NCI-H524 treated with DMSO at 0.1 percent for 48 hours (cell line): ENCODE measurements around the gene CRAMP1.

Experiments used
- DNase-seq: peaks from one replicate; lab custom pipeline; 2025; lab: John Stamatoyannopoulos, UW

Gene CRAMP1

DNA sequence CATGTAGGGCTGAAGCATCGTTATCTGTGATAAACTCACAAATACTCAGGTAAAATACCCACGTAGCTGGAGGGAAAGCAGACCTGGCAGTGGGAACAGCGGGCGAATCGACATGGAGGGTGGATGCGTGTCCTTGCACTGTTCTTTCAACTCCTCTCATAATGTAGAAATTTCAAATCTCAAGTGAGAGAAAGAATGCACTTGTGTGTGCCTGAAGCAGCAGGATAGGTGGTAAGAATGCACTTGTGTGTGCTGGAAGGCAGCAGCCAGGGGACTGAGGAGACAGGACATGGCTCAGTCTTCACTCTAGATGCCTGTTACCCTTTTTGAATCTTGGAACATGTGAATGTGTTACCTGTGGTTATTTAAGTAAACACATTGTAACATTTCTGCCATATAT lies 10.7 kb upstream of the CRAMP1 start:
- DNase-seq = no peak

DNA sequence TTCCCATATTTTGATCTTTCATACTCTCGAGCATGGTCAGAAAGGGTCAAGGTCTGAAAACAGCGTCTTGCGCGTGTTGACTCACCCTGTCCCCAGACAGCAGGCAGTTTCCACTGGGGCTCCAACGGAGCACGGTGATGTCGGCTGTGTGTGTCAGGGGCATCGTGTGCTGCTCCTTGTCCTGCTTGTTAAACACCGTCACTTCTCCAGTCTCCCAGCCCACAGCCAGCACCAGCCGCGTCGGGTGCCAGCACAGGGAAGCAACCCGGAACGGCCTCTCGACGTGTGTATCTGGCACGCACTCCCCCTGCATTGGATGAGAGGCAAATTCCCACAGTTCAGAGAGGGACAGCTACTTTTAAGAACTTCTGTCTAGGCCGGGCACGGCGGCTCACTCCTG lies 9.9 kb upstream of the CRAMP1 start:
- no peak for DNase-seq

DNA sequence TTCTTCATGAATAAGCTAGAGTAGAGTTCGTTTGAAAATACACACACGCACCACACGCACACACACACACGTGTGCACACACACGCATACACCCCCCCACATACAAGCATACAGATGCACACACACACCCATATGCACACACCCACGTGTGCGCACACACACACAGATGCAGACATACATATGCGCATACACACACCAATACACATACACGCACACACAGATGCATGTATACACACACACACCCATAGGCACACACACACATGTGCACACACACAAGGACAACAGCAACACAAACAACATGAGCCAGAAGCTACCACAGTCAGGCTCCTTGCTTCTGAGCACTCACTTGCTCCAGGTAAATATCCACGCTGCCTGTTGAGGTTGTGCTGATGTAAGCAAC lies 5.4 kb upstream of the CRAMP1 start:
- DNase-seq = no peak

DNA sequence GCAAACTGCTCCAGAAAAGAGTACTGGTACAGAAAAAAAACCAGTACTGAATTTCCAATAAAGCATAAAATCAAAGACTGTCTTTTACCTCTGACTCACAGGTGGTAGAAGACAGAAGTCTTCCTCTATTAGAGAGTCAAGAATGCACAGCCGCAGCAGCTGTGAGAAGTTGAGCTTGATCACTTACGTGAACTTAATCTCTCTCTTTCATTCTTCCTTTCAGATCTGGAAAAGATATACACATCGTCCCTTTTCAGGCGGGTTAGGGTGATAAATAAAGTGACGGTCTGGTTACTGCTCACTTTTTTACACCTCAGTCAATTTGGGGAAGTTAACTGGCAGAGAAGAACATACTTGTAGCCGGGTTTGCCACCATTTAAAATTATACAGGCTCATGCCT lies 4.2 kb upstream of the CRAMP1 start:
- DNase-seq = no peak

DNA sequence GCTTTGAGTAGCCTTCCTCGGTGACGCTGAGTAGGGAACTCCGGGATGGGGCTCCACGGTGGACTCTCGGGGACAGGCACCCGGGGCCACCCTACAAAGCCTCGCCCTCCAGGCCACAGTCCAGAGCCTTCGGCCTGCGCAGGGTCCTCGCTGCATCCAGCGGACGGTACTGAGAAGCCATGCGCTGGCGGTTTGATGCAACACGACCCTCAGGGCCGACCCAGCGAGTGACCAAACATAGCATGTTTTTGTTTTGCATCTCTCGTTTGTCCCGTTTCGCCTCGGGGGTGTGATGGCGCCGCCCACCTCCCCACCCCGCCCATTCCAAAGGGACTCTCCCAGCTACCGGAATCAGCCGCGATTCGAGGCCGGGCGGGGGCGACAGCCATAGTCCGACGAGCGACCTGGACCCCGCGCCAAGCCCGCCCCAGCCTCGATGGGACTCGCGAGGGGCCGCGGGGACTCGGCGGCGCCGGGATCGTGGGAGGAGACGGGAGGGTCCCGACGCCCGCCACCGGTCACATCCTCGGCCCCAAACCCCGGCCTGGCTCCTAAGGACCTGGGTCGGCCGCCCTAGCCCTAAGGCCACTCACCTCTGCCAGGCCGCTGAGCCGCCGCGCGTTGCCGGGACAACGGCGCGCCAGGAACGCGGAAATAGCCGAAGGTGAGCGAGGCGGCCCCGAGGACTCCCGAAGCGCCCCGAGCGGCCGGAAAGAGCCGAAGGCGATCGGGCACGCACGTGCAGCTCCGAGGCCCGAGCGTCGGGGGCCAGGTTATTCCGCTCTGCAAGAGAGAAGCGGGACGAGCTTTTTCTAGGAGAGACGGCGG lies 1.9 kb upstream of the CRAMP1 start:
- peak; percentile 65 for DNase-seq

DNA sequence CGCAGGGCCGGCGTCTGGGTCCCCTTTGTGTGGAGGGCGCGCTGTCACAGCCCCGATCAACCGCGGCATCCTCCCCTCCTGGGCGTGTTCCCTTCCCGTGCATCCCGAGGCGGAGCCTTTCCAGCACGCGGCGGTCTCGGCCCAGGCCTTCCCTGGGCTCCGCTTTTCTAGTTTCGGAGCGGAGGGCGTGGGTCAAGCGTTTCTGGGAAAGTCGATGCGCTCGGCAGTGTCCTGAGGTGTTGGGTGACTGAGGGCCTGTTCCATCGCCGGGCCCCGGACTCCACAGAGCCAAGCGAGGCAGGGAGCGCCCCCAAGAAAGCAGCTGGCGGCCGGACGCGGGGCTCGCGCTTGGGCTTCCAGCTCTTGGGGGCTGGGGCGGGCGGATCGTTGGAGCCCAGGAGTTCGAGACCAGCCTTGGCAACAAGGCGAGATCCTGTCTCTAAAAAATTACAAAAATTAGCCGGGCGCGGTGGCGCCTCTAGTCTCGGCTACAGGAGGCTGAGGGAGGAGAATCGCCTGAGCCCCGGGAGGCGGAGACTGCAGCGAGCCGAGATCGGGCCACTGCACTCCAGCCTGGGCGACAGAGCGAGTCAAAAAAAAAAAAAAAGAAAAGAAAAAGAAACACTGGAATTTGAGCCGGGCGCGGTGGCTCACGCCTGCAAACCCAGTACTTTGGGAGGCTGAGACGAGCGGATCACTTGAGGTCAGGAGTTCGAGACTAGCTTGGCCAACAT lies 1.1 kb upstream of the CRAMP1 start:
- DNase-seq = no peak

DNA sequence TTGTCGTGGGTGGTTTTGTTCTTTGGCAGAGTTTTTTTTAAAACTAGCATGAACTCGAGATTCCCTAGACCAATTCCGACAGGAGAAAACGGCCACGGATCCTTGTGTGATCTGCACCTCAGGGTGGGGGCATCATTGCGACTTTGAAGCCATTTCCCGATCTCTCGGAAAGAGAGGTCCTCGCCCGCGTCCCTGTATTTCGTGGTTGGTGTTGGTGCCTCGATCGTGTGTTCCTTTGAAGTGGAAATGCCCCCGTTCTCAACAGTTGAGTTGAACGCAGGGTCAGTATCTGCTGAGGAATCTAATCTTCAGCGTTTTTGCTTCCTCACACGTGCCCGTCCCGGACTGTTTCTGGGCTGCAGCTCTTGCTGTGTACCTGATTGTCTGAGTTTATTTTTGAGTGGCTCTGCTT lies 1.1 kb downstream of the CRAMP1 start:
- no peak for DNase-seq

DNA sequence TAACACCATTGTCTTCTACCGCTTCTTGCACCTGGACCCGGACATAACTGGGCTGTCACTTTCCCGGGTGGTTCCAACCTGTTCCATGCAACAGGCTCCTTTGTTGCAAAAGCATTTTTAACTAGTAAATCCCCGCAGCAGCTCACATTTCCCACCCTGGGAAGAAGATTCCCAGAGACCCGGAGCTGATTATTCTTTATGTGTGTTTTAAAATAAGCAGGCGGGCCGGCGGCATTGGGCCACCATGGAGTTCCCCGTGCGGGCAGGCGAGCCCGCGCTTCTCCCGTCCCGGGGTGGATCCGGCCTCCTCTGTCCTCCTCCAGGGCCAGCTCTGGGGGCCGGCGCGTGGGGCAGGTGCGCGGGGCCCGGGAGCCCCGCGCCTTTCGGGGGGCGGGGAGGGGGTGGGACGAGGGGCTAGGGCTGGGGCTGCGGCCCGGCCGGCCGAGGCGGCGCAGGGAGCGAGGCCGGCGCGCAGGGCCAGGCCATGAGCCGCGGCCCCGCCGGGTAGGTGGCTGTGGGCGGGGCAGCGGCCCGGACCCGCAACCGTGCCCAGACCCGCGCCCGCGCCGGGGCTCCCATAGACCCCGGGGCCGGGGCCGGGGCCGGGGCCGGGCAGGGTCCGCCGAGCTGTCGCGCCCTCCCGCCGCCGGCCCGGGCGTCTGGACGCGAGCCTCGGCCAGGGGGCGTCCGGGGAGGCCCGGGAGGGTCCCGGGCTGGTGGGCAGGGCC lies 1.7 kb downstream of the CRAMP1 start:
- DNase-seq = no peak

DNA sequence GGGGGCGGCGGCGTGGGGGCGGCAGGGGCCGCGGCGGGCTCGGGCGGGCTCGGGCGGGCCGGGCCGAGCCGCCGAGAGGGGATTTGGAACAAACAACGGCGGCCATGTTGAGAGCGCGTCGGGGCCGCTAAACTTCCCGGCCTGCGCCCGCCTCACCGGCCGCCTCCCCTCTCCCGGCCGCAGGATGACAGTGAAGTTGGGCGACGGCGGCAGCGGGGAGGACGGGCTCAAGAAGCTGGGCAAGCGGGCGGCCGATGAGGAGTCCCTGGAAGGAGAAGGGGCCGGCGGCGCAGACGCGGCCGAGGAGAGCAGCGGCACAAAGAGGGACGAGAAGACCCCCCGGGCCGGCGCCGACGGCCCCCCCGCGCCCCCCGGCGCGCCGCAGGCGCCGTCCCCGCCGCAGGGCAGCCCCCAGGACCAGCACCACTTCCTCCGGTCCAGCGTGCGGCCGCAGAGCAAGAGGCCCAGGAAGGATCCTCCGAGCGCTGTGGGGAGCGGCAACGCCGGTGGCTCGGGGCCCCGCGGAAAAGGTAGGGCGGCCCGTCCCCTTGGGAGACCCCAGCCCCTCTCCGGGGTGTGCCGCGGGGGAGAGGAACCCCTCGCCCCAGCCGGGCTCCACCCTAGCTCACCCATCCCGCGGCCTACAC lies 2.4 kb downstream of the CRAMP1 start:
- DNase-seq = no peak

DNA sequence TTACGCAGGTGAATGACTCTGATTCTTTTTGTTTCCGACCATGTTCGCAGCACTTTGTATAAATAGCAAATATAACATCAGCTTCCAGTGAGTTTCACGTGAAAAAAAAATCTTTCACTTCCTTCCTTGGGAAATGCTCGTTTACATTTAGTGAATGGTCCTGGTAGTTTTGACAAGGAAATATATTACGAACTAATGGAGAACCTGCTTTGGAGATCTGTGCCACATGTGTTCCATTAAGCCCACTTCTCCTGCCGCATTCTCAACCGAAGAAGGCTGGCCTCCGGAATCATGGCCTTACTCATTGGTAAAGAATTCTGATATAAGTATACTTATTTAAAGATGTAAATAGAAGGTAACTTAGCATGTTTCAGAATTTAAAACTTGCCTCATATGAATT lies 3.6 kb downstream of the CRAMP1 start:
- no peak for DNase-seq

DNA sequence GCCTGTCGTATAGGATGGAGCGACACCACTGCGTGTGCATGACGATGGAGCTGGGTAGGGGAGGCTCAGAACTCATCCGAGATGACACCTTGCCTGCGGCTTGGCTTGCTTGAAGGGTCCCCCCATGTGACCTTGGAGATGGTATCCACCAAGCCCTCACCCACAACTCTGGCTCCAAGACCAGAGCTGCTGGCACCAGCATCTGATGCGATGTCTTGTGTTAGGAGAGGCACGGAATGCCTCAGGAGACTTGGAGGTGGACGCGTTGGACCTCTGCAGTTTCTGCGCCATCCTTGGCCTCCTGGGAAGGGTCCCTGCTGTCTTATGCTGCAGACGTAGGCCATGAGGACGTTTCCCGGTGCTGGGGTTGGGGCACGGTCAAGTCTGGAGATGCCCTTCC lies 7.8 kb downstream of the CRAMP1 start:
- DNase-seq = no peak

DNA sequence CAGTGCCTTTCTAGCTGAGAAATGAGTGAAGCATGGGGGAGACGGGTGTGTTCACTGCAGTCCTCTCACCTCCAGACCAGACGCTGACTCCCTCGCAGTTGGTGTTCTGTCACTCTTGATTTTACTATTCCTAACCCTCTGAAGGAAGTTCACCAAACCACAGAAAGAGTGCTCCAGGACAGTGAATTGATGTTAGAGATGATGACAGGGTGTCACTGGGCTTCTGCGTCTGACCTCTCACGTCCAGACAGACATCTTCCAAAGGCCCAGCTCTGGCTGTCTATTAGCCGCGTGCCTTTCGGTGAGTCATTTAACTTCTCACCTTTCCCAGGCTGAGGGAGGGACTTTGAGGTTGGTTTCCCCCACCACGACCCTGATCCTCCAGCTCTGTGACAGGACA lies 8.2 kb downstream of the CRAMP1 start:
- DNase-seq = no peak

DNA sequence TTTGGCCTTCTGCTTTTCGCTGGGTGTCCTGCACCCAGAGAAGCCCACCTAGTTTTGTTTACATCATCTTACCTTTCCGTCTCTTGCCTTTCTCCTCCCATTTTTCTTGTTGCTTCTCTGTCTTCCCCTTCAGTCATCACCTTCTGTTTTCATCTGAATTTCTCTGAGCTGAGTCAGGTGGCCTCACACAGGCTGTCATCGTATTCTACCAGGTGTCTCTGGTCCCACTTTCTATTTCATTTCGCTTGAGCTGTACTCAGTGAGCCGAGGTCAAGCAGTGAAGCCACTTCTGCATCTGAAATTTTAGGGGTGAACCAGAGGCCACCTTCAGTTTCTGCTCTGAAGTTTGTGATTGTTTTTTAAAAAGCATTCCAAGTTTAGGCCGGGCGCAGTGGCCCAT lies 9.7 kb downstream of the CRAMP1 start:
- DNase-seq = no peak

DNA sequence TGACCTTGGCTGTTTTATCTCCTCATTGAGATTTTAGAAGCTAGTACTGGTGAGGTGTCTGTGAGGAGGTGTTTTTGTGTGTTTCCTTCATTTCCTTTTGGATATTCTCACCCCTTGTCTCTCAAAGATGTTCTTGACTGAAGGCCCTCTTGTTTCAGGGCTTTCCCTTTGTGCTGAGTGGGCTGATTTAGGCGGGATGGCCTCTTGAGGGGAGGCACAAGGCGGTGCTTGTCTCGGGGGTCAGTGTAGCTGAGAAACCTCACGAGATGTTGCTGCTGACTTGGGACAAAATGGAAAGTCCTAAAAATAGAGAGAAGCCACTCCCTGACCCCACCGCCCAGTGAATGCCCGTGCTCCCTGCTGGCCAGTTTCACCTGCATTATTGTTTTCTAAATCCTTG lies 14.2 kb downstream of the CRAMP1 start:
- no peak for DNase-seq

DNA sequence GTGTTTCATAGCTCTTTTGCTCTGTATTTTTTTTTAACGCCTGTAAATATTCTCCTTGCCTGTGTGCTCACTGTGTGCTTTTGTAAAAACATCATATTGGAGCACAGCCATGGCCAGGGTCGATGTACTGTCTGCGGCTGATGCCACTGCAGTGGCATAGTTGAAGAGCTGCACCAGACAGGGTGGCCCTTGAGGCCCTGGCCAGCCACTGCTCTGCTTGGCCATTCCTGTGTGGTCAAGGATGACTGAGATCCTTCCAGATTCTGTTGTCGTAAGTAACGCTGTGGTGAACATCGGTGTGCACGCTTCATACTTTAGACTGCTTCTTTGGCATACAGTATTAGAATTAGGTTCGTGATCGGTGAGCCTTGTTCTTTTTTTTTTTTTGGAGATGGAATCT lies 14.6 kb downstream of the CRAMP1 start:
- DNase-seq = no peak

DNA sequence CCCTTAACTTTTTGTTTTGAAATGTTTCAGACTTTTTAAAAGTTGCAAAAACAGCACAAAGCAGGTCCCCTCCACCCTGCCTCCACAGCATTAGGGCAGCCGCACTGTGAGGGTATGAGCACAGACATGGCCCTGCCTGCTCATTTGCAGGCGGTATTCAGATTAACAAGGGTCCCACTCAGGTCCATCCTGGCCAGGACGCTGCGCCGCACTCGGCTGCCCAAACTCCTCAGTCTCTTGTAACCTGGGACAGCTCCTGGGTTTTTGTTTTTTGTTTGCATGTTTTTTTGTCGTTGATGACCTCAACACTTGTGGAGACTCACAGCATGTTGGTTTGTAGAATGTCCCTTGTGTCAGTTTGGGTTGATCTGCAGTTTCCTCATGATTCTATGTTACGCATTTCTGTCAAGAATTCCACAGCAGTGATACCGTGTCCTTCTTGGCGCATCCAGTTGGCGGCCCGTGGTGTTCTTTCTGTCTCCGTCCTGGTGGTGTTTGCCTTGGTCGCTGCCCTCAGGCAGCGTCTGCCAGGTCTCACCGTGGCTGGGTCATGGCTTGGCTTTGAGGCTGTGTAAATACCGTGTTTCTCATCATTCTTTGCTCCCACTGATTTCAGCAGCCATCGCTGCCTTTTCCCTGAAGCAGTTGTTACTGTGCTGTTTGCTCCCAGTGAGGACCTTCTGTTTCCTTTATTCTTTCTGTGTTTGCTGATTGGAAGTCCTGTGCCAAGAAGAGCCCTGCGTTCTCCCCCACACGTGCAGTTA lies 18.5 kb downstream of the CRAMP1 start:
- DNase-seq = no peak

DNA sequence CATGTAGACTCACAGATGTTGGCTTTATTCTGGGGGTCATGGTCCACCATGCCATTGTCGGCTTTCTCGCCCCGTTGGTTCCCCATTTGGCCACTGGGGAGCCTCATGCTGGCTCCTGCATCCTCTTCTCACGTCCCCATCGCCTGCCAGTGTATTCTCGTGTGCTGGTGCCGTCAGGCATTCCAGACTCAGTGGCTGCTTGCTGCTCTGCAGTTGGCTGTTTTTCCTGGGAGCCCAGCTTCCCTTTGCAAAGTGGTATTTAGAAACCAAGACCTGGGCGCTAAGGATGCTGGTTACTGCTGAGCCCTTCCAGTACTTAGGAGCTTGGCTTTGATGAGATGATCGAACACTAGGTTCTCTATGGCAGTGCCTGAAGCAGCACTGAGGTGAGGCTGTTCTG lies 19.1 kb downstream of the CRAMP1 start:
- DNase-seq = no peak

DNA sequence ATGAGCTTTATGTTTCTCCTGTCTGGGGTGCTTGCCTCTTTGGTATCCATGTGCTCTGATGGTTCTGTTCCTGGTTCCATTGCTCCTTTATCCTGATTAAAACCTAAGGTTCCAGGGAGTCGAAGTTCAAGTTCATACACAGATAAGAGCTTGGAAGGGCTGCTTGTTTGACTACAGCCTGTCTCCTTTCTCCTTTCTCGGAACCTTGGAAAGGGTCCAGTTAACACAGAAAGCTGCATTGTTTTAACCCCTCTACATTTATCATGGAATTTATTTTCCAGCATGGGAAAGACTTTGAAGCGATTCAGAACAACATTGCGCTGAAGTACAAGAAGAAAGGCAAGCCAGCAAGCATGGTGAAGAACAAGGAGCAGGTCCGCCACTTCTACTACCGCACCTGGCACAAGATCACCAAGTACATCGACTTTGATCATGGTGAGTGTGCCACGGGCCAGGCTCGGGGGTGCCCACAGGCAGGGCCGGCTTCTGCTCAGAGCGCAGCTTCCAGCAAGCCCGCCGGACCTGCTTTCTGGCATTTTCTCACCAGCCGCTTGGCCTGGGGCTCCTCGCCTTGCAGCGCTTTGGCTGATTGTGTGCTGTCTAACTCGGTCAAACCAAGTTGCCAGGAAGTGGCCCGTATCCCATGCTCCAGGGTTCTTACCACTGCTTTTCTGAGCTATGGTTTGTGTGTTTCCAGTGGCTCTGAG lies 19.9 kb downstream of the CRAMP1 start:
- no peak for DNase-seq

DNA sequence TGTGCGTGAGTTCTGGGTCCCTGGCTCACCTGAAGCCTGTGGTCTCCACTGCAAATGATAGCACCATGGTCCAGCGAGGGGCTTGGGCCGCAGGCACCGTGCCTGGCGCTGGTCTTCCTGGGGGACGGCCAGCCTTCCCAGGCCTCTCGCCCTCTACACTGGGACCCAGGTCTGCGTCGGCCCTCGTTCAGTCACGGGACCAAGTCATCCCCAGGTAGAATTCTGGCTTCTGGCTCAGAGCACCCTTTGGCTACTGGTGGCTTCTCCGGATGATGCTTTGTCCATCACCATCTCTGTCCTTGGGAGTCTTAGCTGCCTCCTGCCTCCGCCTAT lies 20.4 kb downstream of the CRAMP1 start:
- no peak for DNase-seq

DNA sequence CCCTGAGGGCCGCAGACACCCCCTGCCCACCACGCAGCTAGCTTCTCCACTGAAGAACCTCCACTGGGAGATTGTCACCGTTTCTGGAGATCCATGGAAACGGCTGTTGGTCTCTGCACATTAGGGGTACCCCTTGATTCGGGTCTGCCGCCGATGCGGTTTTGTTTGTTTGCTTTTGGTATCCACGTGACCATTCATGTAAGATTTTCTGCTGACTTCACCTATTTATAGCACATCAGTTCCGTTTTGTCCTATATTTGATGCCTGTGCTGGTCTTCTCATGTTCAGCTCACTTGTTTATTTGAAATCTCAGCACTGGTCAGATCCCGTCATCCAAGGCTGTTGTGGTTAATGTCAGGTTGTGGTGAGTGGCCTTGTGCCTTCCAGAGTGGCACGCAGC lies 21.1 kb downstream of the CRAMP1 start:
- no peak for DNase-seq

DNA sequence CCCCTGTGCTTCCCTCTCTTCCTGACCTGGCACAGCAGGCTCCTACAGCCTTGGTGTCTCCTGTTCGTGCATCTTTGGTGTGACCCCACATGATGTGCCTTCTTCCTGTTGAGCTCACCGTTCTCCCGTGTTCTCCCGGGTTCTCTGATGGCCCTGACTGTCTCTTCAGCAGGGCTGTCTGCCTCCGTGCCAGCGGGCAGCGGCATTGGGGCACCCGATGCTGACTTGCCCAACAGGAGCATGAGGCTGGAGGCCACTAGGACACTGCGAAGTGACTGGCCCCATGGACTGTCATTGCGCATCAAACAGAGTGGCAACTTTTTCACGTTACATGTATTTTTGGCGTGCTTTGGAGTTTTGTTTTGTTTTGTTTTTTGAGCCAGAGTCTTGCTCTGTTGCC lies 22.4 kb downstream of the CRAMP1 start:
- DNase-seq = no peak
